Measurements from ENCODE around the gene TNFRSF14.

The TNFRSF14 gene

GRCh38 chr1:2523191-2523890, 32.8 kb upstream of the TNFRSF14 start:
- in situ Hi-C loops (cut with MboI; ENCODE audit: low sequenced_read_pairs) = no loop called here

- in situ Hi-C loops (cut with MboI; ENCODE audit: low sequenced_read_pairs) = no loop called here
These were observed 32.1 kb upstream of the TNFRSF14 start for GRCh38 chr1:2523891-2524609.

GRCh38 chr1:2525572-2525919, 30.6 kb upstream of the TNFRSF14 start:
- in situ Hi-C loops (cut with MboI; ENCODE audit: low sequenced_read_pairs) = no loop called here

GRCh38 chr1:2525920-2526823, 30.0 kb upstream of the TNFRSF14 start, which contains the start of gene PANK4:
TSS of gene PANK4 (minus strand) at chr1:2526596. CDS start at chr1:2526587, 9 bp downstream.
- in situ Hi-C loops (cut with MboI; ENCODE audit: low sequenced_read_pairs) = no loop called here

- in situ Hi-C loops (cut with MboI; ENCODE audit: low sequenced_read_pairs) = no loop called here
These were observed 29.2 kb upstream of the TNFRSF14 start for GRCh38 chr1:2526824-2527555.

- in situ Hi-C loops (cut with MboI; ENCODE audit: low sequenced_read_pairs) = no loop called here
These were observed 28.7 kb upstream of the TNFRSF14 start for GRCh38 chr1:2527556-2527860.

- in situ Hi-C loops (cut with MboI; ENCODE audit: low sequenced_read_pairs) = no loop called here
These were observed 28.2 kb upstream of the TNFRSF14 start for GRCh38 chr1:2528016-2528415.

GRCh38 chr1:2528611-2528965, 27.6 kb upstream of the TNFRSF14 start:
- in situ Hi-C loops (cut with MboI; ENCODE audit: low sequenced_read_pairs) = no loop called here

GRCh38 chr1:2528966-2529783, 27.0 kb upstream of the TNFRSF14 start:
- in situ Hi-C loops (cut with MboI; ENCODE audit: low sequenced_read_pairs) = no loop called here

GRCh38 chr1:2529784-2530512, 26.2 kb upstream of the TNFRSF14 start, which contains the start of gene HES5:
TSS of gene HES5 (minus strand) at chr1:2530263. CDS start at chr1:2530164, 99 bp downstream.
- in situ Hi-C loops (cut with MboI; ENCODE audit: low sequenced_read_pairs) = no loop called here

GRCh38 chr1:2530513-2531361, 25.4 kb upstream of the TNFRSF14 start:
- in situ Hi-C loops (cut with MboI; ENCODE audit: low sequenced_read_pairs) = no loop called here

- in situ Hi-C loops (cut with MboI; ENCODE audit: low sequenced_read_pairs) = no loop called here
These were observed 23.5 kb upstream of the TNFRSF14 start for GRCh38 chr1:2532485-2533160.

- in situ Hi-C loops (cut with MboI; ENCODE audit: low sequenced_read_pairs) = no loop called here
These were observed 22.8 kb upstream of the TNFRSF14 start for GRCh38 chr1:2533365-2533764.

GRCh38 chr1:2534315-2534686, 21.9 kb upstream of the TNFRSF14 start:
- in situ Hi-C loops (cut with MboI; ENCODE audit: low sequenced_read_pairs) = no loop called here

- in situ Hi-C loops (cut with MboI; ENCODE audit: low sequenced_read_pairs) = no loop called here
These were observed 21.3 kb upstream of the TNFRSF14 start for GRCh38 chr1:2534687-2535441.

- in situ Hi-C loops (cut with MboI; ENCODE audit: low sequenced_read_pairs) = no loop called here
These were observed 20.7 kb upstream of the TNFRSF14 start for GRCh38 chr1:2535455-2535854.

- in situ Hi-C loops (cut with MboI; ENCODE audit: low sequenced_read_pairs) = no loop called here
These were observed 20.2 kb upstream of the TNFRSF14 start for GRCh38 chr1:2535981-2536380.

Measured in HL-60/S4 treated with retinoic acid at 250 ng/mL for 4 days and 3 days (cell line).